Thyroid gland (tissue), 4 donors: ENCODE data around the gene RBM15. TPM values are rescaled to one million over a fixed set of nuclear protein-coding genes. Genes with fewer than 3 reads are reported as not detected.
A peak's percentile ranks its signal among the peaks of the same experiment; 100 is the strongest.

Experiments used
- DNase-seq, 2 donors: peaks; one replicate each; pipeline ENCODE4 v3.0.0-alpha.2; 2019
- H3K27ac ChIP-seq, 3 donors: fragments of 200-600 bp; sonication (generic); 1 replicate in 2 of 3; 2 replicates in 1 of 3; pipeline ENCODE4 v1.5.1; 2016 to 2019; ENCODE audit warnings: mild to moderate bottlenecking in 1 of 3, moderate library complexity in 1 of 3
- H3K27me3 ChIP-seq: fragments of 200-600 bp; sonication (generic); one replicate; pipeline ENCODE4 v1.5.1; 2019
- H3K36me3 ChIP-seq, 2 donors: fragments of 200-600 bp; sonication (generic); one replicate each; pipeline ENCODE4 v1.5.1; 2016 to 2019
- H3K4me1 ChIP-seq, 2 donors: fragments of 200-600 bp; sonication (generic); one replicate each; pipeline ENCODE4 v1.5.1; 2017 to 2019
- H3K4me3 ChIP-seq, 3 donors: fragments of 200-600 bp; sonication (generic); replicated peaks in 1 of 3; 1 replicate in 2 of 3; 2 replicates in 1 of 3; pipeline ENCODE4 v1.5.1; 2016; ENCODE audit warnings: mild to moderate bottlenecking in 1 of 3
- H3K9me3 ChIP-seq: fragments of 200-600 bp; sonication (generic); one replicate; pipeline ENCODE4 v1.5.1; 2017
- POLR2A ChIP-seq, 2 donors: fragments of 450-650 bp; IDR thresholded peaks; one replicate each; pipeline ENCODE4 v1.6.1; 2017; ENCODE audit warnings: antibody characterized with exemption in 2 of 2, mild to moderate bottlenecking in 2 of 2, moderate library complexity in 1 of 2
- WGBS, 2 donors: methylation state at CpG; one replicate each; pipeline ENCODE4 v1.1.5; 2017; 5-methylcytosine and 5-hydroxymethylcytosine counted together
- intact Hi-C: fragments of 100-400 bp; cut with DNase I; formaldehyde crosslinking; loops from one replicate; pipeline ENCODE4 v1.15.1; 2023
- total RNA-seq, 4 donors: library from RNA; depleted of rRNA; stranded (reverse); fragments of >200 nt; gene quantifications; one replicate each; pipeline ENCODE4 v1.2.3, GENCODE V29; 2016
- TF ChIP-seq, protein P1 (sequence below), 6 experiments: fragments of 200-600 bp in 3 of 6; fragments of 450-650 bp in 3 of 6; sonication (generic) in 3 of 6; IDR thresholded peaks; one replicate each; pipeline ENCODE4 v1.5.1; 2016 to 2019; ENCODE audit warnings: antibody characterized with exemption in 6 of 6, mild to moderate bottlenecking in 2 of 6, inconsistent platforms in 1 of 6, moderate library complexity in 1 of 6

Gene RBM15
- total RNA-seq, 4 donors from 2014 or later = 38.4 to 59.8 (median 40.7) TPM

DNA sequence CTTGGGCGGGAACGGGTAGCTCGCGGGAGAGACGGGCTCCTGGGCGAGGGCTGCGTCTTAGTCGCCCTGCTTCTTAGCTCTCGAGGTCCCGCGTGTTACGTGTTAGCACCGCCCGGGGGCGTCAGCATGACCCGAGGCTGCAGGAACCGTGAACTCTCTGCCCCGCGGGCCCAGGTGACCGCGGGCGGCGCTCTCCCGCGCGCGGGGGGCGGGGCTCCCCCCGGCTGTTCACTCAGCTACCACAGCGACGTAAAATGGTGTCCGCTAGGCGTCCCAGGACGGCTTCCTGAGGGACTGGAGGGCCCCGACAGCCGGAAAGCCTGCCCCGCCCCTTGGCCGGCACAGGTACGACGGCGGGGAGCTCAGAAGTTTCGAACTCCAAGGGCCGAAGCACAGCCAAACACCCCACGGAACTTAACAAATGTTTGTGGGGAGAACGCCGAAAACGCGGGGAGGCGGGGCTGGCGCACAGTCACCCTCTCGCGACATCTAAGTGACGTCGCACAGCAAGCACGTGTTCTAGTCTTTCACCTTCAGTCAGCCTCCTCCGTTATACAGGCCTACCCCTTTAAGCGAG lies 780 bp upstream of the RBM15 start:
- intact Hi-C loops = no loop called here
- H3K27me3 ChIP-seq = no peaks in the 10 kb centered on the region
- DNase-seq = peak; percentile 96
- H3K4me3 ChIP-seq = peak overlapping the region; percentile 38 to 58 (median 55)
- H3K36me3 ChIP-seq = peaks cover 5 to 10% of the 10 kb centered on the region in 2 donors
- H3K4me1 ChIP-seq = peaks cover 27 to 46% of the 10 kb centered on the region in 2 donors
- peak in 1 of 2 donors; percentile 78 for TF ChIP-seq POLR2A (IDR thresholded peaks at IDR 0.05)
- TF ChIP-seq, protein P1, sequence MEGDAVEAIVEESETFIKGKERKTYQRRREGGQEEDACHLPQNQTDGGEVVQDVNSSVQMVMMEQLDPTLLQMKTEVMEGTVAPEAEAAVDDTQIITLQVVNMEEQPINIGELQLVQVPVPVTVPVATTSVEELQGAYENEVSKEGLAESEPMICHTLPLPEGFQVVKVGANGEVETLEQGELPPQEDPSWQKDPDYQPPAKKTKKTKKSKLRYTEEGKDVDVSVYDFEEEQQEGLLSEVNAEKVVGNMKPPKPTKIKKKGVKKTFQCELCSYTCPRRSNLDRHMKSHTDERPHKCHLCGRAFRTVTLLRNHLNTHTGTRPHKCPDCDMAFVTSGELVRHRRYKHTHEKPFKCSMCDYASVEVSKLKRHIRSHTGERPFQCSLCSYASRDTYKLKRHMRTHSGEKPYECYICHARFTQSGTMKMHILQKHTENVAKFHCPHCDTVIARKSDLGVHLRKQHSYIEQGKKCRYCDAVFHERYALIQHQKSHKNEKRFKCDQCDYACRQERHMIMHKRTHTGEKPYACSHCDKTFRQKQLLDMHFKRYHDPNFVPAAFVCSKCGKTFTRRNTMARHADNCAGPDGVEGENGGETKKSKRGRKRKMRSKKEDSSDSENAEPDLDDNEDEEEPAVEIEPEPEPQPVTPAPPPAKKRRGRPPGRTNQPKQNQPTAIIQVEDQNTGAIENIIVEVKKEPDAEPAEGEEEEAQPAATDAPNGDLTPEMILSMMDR (IDR thresholded peaks at IDR 0.05) = peak; percentile 36 to 78 (median 52)
- peak overlapping the region; percentile 94 to 99 (median 98) for H3K27ac ChIP-seq
- no peaks in the 10 kb centered on the region for H3K9me3 ChIP-seq
- 0% methylated on average over 15 to 30 of the region's 57 CpGs for WGBS, 2 donors

DNA sequence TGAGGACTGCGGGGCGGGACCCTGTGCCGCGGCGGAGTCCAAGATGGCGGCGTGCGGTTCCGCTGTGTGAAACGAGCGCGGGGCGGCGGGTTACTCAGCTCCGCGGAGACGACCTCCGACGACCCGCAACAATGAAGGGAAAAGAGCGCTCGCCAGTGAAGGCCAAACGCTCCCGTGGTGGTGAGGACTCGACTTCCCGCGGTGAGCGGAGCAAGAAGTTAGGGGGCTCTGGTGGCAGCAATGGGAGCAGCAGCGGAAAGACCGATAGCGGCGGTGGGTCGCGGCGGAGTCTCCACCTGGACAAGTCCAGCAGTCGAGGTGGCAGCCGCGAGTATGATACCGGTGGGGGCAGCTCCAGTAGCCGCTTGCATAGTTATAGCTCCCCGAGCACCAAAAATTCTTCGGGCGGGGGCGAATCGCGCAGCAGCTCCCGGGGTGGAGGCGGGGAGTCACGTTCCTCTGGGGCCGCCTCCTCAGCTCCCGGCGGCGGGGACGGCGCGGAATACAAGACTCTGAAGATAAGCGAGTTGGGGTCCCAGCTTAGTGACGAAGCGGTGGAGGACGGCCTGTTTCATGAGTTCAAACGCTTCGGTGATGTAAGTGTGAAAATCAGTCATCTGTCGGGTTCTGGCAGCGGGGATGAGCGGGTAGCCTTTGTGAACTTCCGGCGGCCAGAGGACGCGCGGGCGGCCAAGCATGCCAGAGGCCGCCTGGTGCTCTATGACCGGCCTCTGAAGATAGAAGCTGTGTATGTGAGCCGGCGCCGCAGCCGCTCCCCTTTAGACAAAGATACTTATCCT lies 430 bp downstream of the RBM15 start:
- peaks cover 5 to 10% of the 10 kb centered on the region in 2 donors for H3K36me3 ChIP-seq
- TF ChIP-seq, protein P1 (IDR thresholded peaks at IDR 0.05) = peak in 5 of 6 experiments; percentile 23 to 61 (median 35)
- TF ChIP-seq POLR2A (IDR thresholded peaks at IDR 0.05) = peak; percentile 52 to 85
- peaks cover 34 to 50% of the 10 kb centered on the region in 2 donors for H3K4me1 ChIP-seq
- H3K27me3 ChIP-seq = no peaks in the 10 kb centered on the region
- 0% methylated on average over 51 to 69 of the region's 77 CpGs for WGBS, 2 donors
- DNase-seq = peak; percentile 52 to 62
- H3K4me3 ChIP-seq = peak overlapping the region; percentile 58 to 85 (median 84)
- H3K27ac ChIP-seq = peak overlapping the region; percentile 64 to 87 (median 85)
- H3K9me3 ChIP-seq = no peaks in the 10 kb centered on the region
- intact Hi-C loops = loop anchor here (5.0 kb wide), 1 partner anchor 68 kb away; the partner anchor contains the start of gene LAMTOR5

DNA sequence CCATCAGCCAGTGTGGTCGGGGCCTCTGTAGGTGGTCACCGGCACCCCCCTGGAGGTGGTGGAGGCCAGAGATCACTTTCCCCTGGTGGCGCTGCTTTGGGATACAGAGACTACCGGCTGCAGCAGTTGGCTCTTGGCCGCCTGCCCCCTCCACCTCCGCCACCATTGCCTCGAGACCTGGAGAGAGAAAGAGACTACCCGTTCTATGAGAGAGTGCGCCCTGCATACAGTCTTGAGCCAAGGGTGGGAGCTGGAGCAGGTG lies 961 bp downstream of the RBM15 start:
- intact Hi-C loops = loop anchor here (5.0 kb wide), 1 partner anchor 67 kb away; the partner anchor contains the start of gene LAMTOR5
- peak overlapping the region in 2 of 3 donors; percentile 85 to 87 for H3K27ac ChIP-seq
- DNase-seq = no peak
- WGBS, 2 donors = 18 to 22% methylated on average over 4 to 7 of the region's 9 CpGs
- TF ChIP-seq, protein P1 (IDR thresholded peaks at IDR 0.05) = no peak
- no peak for TF ChIP-seq POLR2A (IDR thresholded peaks at IDR 0.05)
- H3K4me1 ChIP-seq = peaks cover 34 to 55% of the 10 kb centered on the region in 2 donors
- H3K9me3 ChIP-seq = no peaks in the 10 kb centered on the region
- H3K36me3 ChIP-seq = peaks cover 5 to 10% of the 10 kb centered on the region in 2 donors
- no peaks in the 10 kb centered on the region for H3K27me3 ChIP-seq
- peak overlapping the region in 2 of 3 donors; percentile 84 to 85 for H3K4me3 ChIP-seq

DNA sequence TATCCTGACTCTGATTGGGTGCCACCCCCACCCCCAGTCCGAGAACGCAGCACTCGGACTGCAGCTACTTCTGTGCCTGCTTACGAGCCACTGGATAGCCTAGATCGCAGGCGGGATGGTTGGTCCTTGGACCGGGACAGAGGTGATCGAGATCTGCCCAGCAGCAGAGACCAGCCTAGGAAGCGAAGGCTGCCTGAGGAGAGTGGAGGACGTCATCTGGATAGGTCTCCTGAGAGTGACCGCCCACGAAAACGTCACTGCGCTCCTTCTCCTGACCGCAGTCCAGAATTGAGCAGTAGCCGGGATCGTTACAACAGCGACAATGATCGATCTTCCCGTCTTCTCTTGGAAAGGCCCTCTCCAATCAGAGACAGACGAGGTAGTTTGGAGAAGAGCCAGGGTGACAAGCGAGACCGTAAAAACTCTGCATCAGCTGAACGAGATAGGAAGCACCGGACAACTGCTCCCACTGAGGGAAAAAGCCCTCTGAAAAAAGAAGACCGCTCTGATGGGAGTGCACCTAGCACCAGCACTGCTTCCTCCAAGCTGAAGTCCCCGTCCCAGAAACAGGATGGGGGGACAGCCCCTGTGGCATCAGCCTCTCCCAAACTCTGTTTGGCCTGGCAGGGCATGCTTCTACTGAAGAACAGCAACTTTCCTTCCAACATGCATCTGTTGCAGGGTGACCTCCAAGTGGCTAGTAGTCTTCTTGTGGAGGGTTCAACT lies 2.1 kb downstream of the RBM15 start:
- no peak for TF ChIP-seq POLR2A (IDR thresholded peaks at IDR 0.05)
- TF ChIP-seq, protein P1 (IDR thresholded peaks at IDR 0.05) = no peak
- intact Hi-C loops = loop anchor here (5.0 kb wide), 1 partner anchor 66 kb away; the partner anchor contains the start of gene LAMTOR5
- peaks cover 5 to 10% of the 10 kb centered on the region in 2 donors for H3K36me3 ChIP-seq
- H3K27me3 ChIP-seq = no peaks in the 10 kb centered on the region
- H3K4me1 ChIP-seq = peaks cover 34 to 59% of the 10 kb centered on the region in 2 donors
- no peaks in the 10 kb centered on the region for H3K9me3 ChIP-seq
- H3K27ac ChIP-seq = no peak overlapping the region
- H3K4me3 ChIP-seq = no peak overlapping the region
- DNase-seq = no peak
- 88 to 91% methylated on average over 23 to 27 of the region's 27 CpGs for WGBS, 2 donors
